Lower lobe of right lung (tissue), 2 donors: Measurements from ENCODE around the gene TNIP2. TPM values are rescaled to one million over a fixed set of nuclear protein-coding genes. Genes with fewer than 3 reads are reported as not detected.

Experiments used
- ATAC-seq, 2 donors: fragments of 200-7000 bp; cut with Tn5 transposase; one replicate each; pipeline ENCODE4 v1.9.1; 2020 to 2022; ENCODE audit warnings: mild to moderate bottlenecking in 2 of 2, moderate library complexity in 2 of 2
- DNase-seq: peaks from one replicate; pipeline ENCODE4 v3.0.0-alpha.2; 2020
- H3K27ac ChIP-seq: fragments of 200-600 bp; one replicate; pipeline ENCODE4 v1.8.0; 2022
- H3K27me3 ChIP-seq: fragments of 200-600 bp; one replicate; pipeline ENCODE4 v1.8.0; 2022; ENCODE audit warnings: low read depth
- H3K36me3 ChIP-seq: fragments of 200-600 bp; one replicate; pipeline ENCODE4 v1.8.0; 2022; ENCODE audit warnings: mild to moderate bottlenecking
- H3K4me1 ChIP-seq: fragments of 200-600 bp; one replicate; pipeline ENCODE4 v1.8.0; 2022
- H3K4me3 ChIP-seq: fragments of 200-600 bp; one replicate; pipeline ENCODE4 v1.8.0; 2022; ENCODE audit warnings: mild to moderate bottlenecking
- H3K9me3 ChIP-seq: fragments of 200-600 bp; one replicate; pipeline ENCODE4 v1.8.0; 2022
- CTCF ChIP-seq: fragments of 200-600 bp; IDR thresholded peaks from one replicate; pipeline ENCODE4 v1.8.0; 2022; ENCODE audit warnings: antibody characterized with exemption, mild to moderate bottlenecking
- intact Hi-C: fragments of 100-400 bp; cut with DNase I; formaldehyde crosslinking; loops from one replicate; pipeline ENCODE4 v1.11.0; 2022
- total RNA-seq: library from RNA; stranded (reverse); fragmentation: NEBNext Ultra II Directional; extraction: Animal tissue kit (Norgen Biotek cat#: 25700); gene quantifications from one replicate; pipeline ENCODE4 v1.2.1, GENCODE V29; 2021
- donor health status: DM: no; HTN: yes; CAD: no; lungs with severe emphysema.

The TNIP2 gene
- total RNA-seq, 1 donor from 2014 or later: 36.7 TPM

GRCh38 chr4:2792396-2792710, 36.2 kb upstream of the TNIP2 start:
- peaks cover 72% of the 10 kb centered on the region for H3K4me1 ChIP-seq
- H3K4me3 ChIP-seq: peak overlapping the region; percentile 11
- H3K9me3 ChIP-seq: no peaks in the 10 kb centered on the region
- DNase-seq: no peak
- intact Hi-C loops: no loop called here
- H3K36me3 ChIP-seq: no peaks in the 10 kb centered on the region
- no peak for ATAC-seq
- H3K27ac ChIP-seq: peak overlapping the region; percentile 49
- H3K27me3 ChIP-seq: no peaks in the 10 kb centered on the region
- TF ChIP-seq CTCF: no peak

- Histone ChIP-seq H3K9me3 (no peaks in the 10 kb centered on the region), H3K36me3 (no peaks in the 10 kb centered on the region), H3K27ac (peak overlapping the region; percentile 49), H3K4me1 (peaks cover 71% of the 10 kb centered on the region), H3K4me3 (no peak overlapping the region), H3K27me3 (no peaks in the 10 kb centered on the region)
- TF ChIP-seq CTCF: no peak
- intact Hi-C loops: no loop called here
- ATAC-seq: no peak
- peak; percentile 49 for DNase-seq
Measured at GRCh38 chr4:2791518-2792395, 35.6 kb upstream of the TNIP2 start.

GRCh38 chr4:2790583-2791517, 34.7 kb upstream of the TNIP2 start:
- ATAC-seq: no peak
- Histone ChIP-seq H3K9me3 (no peaks in the 10 kb centered on the region), H3K36me3 (no peaks in the 10 kb centered on the region), H3K4me3 (no peak overlapping the region), H3K4me1 (peaks cover 71% of the 10 kb centered on the region), H3K27ac (peak overlapping the region; percentile 49), H3K27me3 (no peaks in the 10 kb centered on the region)
- DNase-seq: peak; percentile 49
- intact Hi-C loops: no loop called here
- TF ChIP-seq CTCF: no peak

DNA sequence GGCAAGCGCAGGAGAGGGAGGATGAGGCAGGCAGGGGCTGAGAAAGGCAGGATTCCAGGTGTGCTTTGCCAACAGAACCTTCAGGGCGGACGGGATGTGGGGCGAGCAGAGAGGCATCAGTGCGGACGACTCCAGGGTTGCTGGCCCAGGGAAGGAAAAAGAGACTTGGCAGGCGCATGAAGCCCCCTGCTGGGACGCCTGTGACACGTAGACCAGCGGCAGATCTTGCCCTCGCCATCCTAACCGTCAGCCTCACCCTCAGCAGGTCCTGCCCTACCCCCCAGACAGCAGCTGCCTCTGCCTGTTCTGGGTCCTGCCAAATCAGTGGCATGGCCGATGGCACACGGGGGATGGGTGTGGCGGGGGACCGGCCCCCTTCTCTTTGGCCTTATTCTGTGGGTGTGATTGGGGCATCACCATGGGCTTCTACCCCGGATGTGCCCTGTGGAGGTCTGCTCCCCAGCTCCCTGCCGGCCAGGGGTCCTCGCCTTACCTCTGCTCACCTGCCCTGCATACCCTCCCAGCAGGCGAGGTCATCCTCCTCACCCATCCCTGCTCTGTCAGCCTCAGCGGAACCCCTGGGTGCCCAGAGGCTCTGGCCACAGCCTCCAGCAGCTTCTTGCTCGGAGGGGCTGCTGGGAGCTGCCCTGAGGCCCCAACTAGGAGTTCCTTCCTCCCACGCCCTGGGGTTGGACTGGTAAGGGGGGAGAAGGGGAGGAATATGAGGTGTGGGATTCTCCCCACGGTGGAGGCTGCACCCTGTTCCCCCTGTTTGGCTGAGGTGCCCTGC, 33.9 kb upstream of the TNIP2 start:
- TF ChIP-seq CTCF: no peak
- DNase-seq (peak; percentile 41), ATAC-seq (no peak)
- Histone ChIP-seq H3K9me3 (no peaks in the 10 kb centered on the region), H3K27me3 (no peaks in the 10 kb centered on the region), H3K4me1 (peaks cover 67% of the 10 kb centered on the region), H3K27ac (no peak overlapping the region), H3K36me3 (no peaks in the 10 kb centered on the region), H3K4me3 (no peak overlapping the region)
- intact Hi-C loops: no loop called here

DNA sequence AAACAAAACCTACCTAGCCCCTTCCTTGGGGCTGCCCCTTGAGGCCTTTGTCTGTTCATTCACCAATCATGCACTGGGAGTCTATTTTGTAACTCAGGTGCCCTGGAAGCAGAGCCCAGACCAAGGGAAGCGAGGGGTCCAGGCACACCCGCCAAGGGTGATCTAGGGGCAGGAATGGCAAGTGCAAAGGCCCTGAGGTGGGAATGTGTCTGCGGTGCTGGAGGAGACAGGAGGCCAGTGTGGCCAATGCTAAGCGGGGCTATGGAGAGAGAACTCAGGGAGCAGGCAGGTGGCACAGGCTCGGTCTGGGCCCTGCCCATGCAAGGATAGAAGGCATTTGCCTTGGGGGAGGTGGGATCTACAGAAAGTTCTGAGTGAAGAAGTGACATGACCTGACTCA, 33.2 kb upstream of the TNIP2 start:
- peak; percentile 14 for DNase-seq
- no peak overlapping the region for H3K4me3 ChIP-seq
- no peak overlapping the region for H3K27ac ChIP-seq
- TF ChIP-seq CTCF: no peak
- no peaks in the 10 kb centered on the region for H3K9me3 ChIP-seq
- ATAC-seq: no peak
- no peaks in the 10 kb centered on the region for H3K36me3 ChIP-seq
- intact Hi-C loops: no loop called here
- H3K4me1 ChIP-seq: peaks cover 61% of the 10 kb centered on the region
- H3K27me3 ChIP-seq: no peaks in the 10 kb centered on the region
